Stimulated activated CD8-positive, alpha-beta memory T cell treated with anti-CD3 and anti-CD28 coated beads, Interleukin-7, amount 100 ng/mL, for 24 hours (primary cell): ENCODE measurements around the gene PIK3C3.
"Not testable (repeated sequence)": the region's sequence is repeated elsewhere in the genome, so short reads cannot be mapped to it uniquely, and the experiment has no call there.

Experiments used
- DNase-seq: peaks from one replicate; pipeline ENCODE4 v3.0.0-alpha.2; 2020; ENCODE audit warnings: low read depth

PIK3C3 gene

DNA sequence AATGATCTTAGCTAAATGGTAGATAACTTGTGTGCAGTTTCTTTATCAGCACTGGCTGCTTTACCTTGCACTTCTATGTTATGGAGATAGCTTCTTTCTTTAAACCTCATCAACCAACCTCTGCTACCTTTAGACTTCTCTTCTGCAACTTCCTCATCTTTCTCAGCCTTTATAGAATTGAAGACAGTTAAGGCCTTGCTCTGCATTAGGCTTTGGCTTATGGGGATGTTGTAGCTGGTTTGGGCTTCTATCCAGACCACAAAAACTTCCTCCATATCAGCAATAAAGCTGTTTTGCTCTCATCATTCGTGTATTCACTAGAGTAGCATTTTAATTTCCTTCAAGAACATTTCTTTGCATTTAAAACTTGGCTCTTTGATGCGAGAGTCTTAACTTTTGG lies 123.7 kb downstream of the PIK3C3 start:
- DNase-seq = no peak

DNA sequence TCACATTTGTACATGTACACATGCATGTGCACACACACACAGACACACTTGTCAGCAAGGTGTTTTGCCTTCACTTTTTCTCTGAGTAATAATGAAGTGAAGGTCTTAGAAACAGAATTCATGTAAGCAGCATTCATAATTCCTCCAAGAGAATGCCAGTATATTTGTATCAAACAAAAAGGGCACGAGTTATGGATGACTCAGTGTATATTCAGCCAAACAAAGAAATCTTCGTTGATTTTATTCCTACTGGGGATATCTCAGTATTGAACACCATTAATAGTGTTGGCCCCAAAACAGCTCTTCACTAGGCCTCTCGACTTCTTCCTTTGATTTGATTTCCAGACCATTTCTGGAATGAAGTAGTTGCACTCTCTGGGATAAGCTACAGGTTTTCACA lies 125.3 kb downstream of the PIK3C3 start:
- DNase-seq = no peak

DNA sequence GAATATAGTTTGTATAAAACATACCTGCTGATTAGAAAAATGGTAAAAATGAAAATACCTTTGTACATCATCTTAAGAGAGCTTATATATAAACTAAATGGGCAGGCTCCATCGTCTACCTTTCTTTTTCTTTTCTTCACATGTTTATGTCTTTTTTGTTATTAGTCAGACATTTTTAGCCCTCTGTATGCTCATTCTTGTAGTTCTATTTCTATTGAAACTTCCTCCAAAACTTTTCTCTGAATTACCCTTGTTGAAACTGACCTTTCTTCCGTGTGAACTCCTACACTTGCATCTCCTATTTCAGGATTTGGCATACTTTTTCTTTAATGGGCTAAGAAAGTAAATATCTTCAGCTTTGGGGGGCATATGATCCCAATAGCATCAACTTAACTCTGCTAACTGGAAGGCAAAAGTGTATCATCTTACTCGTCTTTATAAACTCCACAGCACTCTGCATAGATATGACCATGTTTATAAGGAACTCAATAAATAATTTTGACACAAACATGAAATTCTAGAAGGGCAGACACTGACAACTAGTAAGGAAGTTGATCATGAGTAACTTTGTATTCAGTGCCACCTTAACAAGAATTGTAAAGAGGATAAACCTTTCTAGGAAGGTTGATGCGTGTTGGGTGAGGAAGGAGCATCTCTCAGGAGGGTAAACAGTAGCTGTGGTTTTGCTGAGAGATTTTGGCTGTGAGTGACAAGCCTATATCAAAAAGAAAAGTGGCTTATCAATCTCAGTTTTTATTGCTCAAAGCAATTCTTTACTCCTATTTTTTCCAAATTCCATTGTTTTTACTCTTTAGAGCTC lies 127.6 kb downstream of the PIK3C3 start:
- no peak for DNase-seq

- DNase-seq = no peak
These were observed 131.3 kb downstream of the PIK3C3 start for GRCh38 chr18:42086288-42086687.

GRCh38 chr18:42087235-42087634 lies 132.2 kb downstream of the PIK3C3 start:
- no peak for DNase-seq

GRCh38 chr18:42087876-42088275 lies 132.8 kb downstream of the PIK3C3 start:
- DNase-seq = no peak

- no peak for DNase-seq
These were observed 137.8 kb downstream of the PIK3C3 start for GRCh38 chr18:42092848-42093247.

DNA sequence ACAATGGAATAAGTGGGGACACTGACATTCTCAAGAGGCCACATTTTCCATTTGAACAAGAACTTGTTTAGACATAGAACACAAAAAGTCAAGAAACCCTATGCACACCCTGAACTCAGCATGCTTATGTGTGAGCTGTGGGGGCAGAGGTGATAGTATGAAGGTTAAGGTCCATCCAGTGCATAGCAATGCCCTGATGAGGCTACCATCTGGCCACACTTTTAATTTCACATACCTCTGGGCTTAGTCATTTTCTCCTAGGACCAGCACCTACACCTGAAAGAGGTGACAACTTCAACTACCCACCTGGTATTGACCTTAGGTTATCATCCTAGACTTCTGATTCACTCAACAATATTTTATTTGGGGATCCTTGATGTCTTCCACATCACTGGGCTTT lies 139.8 kb downstream of the PIK3C3 start:
- no peak for DNase-seq

DNA sequence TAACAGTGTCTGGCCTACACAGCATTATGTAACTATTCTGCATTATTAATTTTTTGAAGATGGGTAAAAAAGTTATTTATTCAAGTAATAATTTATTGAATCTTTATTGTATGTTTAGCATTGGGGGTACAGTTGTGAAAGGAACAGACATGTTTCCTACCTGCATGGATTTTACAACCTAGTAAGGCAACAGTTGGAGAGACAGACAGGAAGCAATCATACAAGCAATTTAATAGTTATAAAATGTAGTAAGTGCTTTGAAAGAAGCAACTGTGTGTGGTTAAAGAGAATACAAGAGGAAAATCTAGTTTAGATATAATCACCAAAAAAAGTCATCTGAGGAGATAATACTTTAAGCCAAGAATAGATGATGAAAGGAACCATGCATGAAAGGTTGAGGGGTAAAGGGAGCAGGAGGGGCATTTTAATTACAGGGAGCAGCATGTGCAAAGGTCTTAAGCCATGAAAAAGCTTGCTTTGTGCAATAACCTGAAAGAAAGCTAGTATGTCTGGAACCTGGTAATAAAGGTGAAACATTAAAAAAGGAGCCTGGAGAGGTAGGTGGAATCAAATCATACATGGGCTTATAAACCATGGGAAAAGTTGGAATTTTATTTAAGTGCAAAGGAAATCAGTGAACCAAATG lies 140.8 kb downstream of the PIK3C3 start:
- DNase-seq = no peak

DNA sequence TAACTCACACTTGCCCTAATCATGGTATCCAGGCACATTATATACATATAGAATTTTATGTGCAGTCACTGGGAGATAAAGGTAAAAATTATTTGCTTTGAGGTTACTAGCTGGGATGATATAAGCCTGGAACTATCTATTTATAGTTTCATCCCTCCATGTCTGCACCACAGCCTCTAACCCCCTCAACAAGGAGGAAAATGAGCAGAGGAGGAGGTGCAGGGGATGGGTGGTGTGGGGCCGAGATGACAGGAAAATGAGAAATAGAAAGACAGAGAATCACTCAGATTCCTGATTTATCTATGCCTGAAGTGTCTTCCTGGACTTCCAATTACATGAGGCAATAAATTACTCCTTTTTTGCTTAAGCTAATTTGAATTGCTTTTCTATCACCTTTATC lies 145.2 kb downstream of the PIK3C3 start:
- no peak for DNase-seq

DNA sequence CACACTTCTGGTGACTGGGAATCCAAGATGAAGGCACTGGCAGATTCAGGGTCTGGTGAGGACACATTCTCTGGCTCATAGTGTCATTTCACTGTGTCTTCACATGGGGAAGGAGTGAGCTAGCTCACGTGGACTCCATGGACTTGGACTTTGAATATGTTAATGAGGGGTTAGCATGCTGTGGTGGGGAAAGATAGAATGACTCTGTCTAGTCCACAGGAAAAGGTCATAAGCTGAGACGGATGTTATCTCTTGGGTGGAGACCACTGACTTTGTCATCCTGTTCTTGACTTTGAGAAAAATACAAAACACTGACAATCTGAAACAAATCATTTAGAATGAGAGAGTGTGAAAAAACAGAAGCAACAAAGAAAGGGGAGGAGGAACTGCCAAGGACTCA lies 145.9 kb downstream of the PIK3C3 start:
- no peak for DNase-seq

GRCh38 chr18:42105394-42105793 lies 150.4 kb downstream of the PIK3C3 start:
- DNase-seq = no peak

- DNase-seq = no peak
These were observed 151.8 kb downstream of the PIK3C3 start for GRCh38 chr18:42106784-42107183.

DNA sequence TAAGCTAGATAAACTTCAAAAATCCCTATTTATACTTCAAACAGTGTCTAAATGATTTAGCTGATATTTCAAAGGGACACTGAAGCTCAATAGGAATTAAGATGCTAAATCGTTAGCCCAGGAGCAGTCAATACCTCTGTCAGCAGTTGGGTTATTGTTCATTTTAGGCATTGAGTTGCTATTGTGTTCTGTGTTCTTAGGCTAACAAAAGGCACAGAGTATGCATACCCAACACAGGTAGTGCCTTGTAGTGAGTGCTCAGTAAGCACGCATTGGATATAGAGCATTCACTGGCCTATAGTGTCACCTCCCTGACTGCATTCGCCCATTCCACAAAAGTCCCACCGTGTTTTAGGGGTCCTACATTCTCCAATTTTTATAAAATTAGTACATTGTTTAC lies 152.3 kb downstream of the PIK3C3 start:
- no peak for DNase-seq

DNA sequence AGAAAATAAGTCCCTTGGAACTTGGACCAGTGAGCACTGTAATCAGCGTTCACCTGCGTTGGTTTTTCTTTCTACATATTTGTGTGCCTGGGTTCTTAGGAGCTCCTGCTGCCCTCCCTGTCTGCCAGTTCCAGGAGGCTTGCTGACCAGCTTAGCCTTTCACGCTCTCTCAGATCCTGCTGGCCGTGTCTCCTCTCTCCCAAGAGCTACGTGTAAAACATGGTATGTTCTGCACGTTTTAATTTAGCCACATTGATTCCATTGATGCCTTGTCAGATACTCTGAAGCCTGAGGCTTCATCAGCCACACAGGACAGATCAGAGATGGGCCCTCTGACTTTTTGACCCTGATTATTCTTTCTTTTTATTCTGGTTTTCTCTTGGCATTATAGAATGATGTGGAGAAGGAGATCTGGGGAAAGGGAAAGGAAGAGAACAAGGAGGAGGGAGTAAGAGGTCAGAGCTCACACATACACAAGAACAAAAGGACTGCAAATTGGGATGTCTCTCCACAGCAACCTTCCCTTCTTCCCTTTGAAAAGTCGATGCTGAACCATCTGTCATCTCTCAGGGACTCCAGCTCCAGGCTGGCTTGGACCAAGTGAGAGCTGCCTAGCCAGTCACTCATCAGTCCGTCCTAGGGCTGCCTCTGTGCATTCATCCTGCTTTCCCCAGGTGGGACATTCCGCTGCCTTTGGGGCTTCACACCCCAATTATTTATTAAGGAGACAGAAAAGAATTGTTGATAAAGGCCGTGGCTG lies 152.8 kb downstream of the PIK3C3 start:
- DNase-seq = no peak

DNA sequence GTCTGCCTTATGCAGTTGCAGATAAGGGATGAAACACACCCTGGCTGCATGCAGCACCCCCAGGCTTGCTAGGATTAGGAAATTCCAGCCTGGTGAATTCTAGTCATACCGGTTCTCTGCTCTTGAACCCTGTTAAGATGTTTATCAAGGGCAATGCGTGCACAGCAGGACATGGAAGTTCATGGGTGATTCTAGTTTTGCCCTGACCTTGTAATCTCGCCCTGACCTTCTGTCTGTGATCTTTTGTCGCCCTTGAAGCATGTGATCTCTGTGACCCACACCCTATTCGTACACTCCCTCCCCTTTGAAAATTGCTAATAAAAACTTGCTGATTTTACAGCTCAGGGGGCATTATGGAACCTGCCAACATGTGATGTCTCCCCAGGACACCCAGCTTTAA lies 157.1 kb downstream of the PIK3C3 start:
- not testable (repeated sequence) for DNase-seq

DNA sequence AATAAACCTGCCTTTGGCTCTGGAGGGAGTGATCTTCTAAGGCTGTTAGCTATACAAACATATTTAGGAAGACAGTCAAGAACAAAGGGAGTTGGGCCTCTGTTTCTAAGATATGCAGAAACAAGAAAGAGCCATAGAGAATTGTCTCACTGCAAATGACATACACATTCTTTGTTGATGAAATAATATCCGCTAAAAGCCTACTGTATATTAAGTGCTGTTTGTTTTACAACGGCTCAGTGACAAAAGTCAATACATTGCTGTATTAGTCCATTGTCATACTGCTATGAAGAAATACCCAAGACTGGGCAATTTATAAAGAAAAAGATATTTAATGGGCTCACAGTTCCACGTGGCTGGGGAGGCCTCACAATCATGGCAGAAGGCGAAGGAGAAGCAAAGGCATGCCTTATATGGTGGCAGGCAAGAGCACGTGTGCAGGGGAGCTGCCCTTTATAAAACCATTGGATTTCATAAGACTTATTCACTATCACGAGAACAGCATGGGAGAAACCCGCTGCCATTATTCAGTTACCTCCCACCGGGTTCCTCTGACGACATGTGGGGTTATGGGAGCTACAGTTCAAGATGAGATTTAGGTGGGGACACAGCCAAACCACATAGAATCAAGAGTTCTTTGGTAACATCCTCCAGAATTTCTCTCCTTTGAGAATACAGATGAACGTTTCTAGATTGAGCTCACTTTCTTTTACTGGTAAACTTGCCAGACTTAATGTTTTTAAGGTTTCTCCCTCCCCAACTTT lies 157.8 kb downstream of the PIK3C3 start:
- no peak for DNase-seq

DNA sequence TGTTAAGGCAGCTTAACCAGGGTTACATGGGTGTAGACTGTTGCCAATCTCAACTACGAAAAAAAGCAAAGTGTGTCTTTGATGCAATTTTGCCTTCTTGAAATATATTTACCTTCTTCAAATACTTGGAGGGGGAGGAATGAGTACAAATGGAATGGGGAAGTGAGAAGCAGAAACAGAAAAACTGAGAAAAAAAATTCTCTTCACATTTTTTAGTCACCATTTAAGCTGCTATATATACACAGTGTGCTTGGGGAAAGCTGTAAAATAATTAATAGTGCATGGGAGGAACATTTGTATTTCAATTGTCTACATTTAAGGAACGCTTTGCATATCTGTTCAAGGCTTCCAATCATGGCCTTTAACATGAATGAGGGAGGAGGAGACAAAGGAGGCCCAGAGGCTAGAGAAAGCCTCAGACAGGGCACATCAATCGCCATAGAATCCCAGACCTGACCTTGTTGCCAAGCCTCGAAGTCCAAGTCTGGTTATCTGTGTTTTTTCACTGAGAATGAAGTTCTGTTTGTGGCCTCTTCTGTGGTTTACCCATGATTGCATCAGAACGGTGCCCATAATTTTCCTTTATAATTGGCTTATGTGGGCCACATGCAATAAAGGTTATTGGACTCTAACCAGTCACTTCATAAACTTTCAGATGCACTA lies 158.6 kb downstream of the PIK3C3 start:
- DNase-seq = no peak

- DNase-seq = peak; percentile 21
These were observed 159.4 kb downstream of the PIK3C3 start for GRCh38 chr18:42114310-42114943.

GRCh38 chr18:42126586-42126985 lies 171.6 kb downstream of the PIK3C3 start:
- DNase-seq = no peak
